Measurements from ENCODE around the gene PPP1R3F. TPM values are rescaled to one million over a fixed set of nuclear protein-coding genes. Genes with fewer than 3 reads are reported as not detected.

PPP1R3F gene
- total RNA-seq, 1 experiment from 2014 or later = 7.3 TPM

GRCh38 chrX:49228185-49228584 lies 41.4 kb upstream of the PPP1R3F start:
- no peak overlapping the region for H3K23ac ChIP-seq (ENCODE audit: insufficient read length, low read depth, low read length)
- H4K8ac ChIP-seq (replicated peaks; ENCODE audit: insufficient read length, low read depth, low read length) = no peak overlapping the region
- H3K27ac ChIP-seq (ENCODE audit: insufficient read length, low read depth, low read length) = no peak overlapping the region
- H3K4me3 Mint-ChIP-seq = no peak overlapping the region
- no peak overlapping the region for H2BK12ac ChIP-seq (ENCODE audit: insufficient read length, low read depth, low read length)
- H3K79me1 ChIP-seq (ENCODE audit: insufficient read depth, low read depth, low read length, poor library complexity, severe bottlenecking) = no peaks in the 10 kb centered on the region
- H2AFZ ChIP-seq (ENCODE audit: low read length) = no peak overlapping the region
- no peak overlapping the region for H3K56ac ChIP-seq (ENCODE audit: insufficient read length, low read depth, low read length)
- no peak overlapping the region for H2BK5ac ChIP-seq (ENCODE audit: insufficient read length, low read length)
- H3K9me3 ChIP-seq (ENCODE audit: control insufficient read depth, low read depth, low read length) = peaks cover 28% of the 10 kb centered on the region
- H4K5ac ChIP-seq (ENCODE audit: insufficient read length, low read depth, low read length) = no peak overlapping the region
- no CpG with 5 or more reads among the region's 17 CpGs for WGBS (ENCODE audit: extremely low coverage, insufficient read length, low lambda C conversion rate)
- H3K4ac ChIP-seq (ENCODE audit: low read depth, low read length) = no peak overlapping the region
- H3K4me2 ChIP-seq (ENCODE audit: insufficient read depth, insufficient read length, low read length) = no peak overlapping the region
- no peaks in the 10 kb centered on the region; the same call in 1 of the 2 replicates for H3K4me1 ChIP-seq (ENCODE audit: insufficient read depth, low read length)
- H2BK15ac ChIP-seq (ENCODE audit: low read depth, low read length) = no peak overlapping the region
- H3K9ac ChIP-seq (ENCODE audit: extremely low read depth, insufficient read length, low read length) = no peak overlapping the region
- no peak overlapping the region for H3K14ac ChIP-seq (ENCODE audit: insufficient read depth, low read length)
- H2BK20ac ChIP-seq (ENCODE audit: low read depth, low read length, poor library complexity, severe bottlenecking) = no peak overlapping the region
- peaks cover 10% of the 10 kb centered on the region for H3K27me3 Mint-ChIP-seq (ENCODE audit: low read depth)
- H3K18ac ChIP-seq (ENCODE audit: insufficient read length, low read depth, low read length) = no peak overlapping the region
- H3K23me2 ChIP-seq (ENCODE audit: insufficient read length, low read depth, low read length, poor library complexity, severe bottlenecking) = no peaks in the 10 kb centered on the region
- no peaks in the 10 kb centered on the region for H3K27me3 ChIP-seq (ENCODE audit: insufficient read depth, low read length)
- no peaks in the 10 kb centered on the region for H3K79me2 ChIP-seq (ENCODE audit: insufficient read depth, low read length)
- H3T11ph ChIP-seq (ENCODE audit: low read length) = no peak overlapping the region
- no peak for DNase-seq
- TF ChIP-seq, protein P1, sequence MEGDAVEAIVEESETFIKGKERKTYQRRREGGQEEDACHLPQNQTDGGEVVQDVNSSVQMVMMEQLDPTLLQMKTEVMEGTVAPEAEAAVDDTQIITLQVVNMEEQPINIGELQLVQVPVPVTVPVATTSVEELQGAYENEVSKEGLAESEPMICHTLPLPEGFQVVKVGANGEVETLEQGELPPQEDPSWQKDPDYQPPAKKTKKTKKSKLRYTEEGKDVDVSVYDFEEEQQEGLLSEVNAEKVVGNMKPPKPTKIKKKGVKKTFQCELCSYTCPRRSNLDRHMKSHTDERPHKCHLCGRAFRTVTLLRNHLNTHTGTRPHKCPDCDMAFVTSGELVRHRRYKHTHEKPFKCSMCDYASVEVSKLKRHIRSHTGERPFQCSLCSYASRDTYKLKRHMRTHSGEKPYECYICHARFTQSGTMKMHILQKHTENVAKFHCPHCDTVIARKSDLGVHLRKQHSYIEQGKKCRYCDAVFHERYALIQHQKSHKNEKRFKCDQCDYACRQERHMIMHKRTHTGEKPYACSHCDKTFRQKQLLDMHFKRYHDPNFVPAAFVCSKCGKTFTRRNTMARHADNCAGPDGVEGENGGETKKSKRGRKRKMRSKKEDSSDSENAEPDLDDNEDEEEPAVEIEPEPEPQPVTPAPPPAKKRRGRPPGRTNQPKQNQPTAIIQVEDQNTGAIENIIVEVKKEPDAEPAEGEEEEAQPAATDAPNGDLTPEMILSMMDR (conservative IDR thresholded peaks at IDR 0.05) = no peak
- peaks cover 9 to 26% of the 10 kb centered on the region in 2 experiments for H3K4me1 Mint-ChIP-seq
- H3K9me3 Mint-ChIP-seq = peaks cover 74 to 84% of the 10 kb centered on the region in 2 experiments
- no peak overlapping the region for H2AK5ac ChIP-seq (ENCODE audit: insufficient read length, low read length)
- H3K36me3 Mint-ChIP-seq (ENCODE audit: insufficient read depth in 1 of 3, low read depth in 3 of 3) = peaks cover 1 to 4% (median 2%) of the 10 kb centered on the region in 3 experiments; a peak in 4 of 7 replicates
- no peak overlapping the region for H2BK120ac ChIP-seq (ENCODE audit: low read depth, low read length, poor library complexity, severe bottlenecking)
- H4K91ac ChIP-seq (ENCODE audit: insufficient read length, low read depth, low read length) = no peak overlapping the region
- H4K20me1 ChIP-seq (ENCODE audit: control insufficient read depth, insufficient read depth, insufficient read length) = no peaks in the 10 kb centered on the region
- H3K27ac Mint-ChIP-seq = no peak overlapping the region; a peak in 1 of 7 replicates

Measured in H9 (cell line).